ENCODE results near the gene VSNL1.

Gene VSNL1

GRCh38 chr2:17584689-17585088, 44.2 kb downstream of the VSNL1 start:
- no peak for DNase-seq

- no peak for DNase-seq
Observed at GRCh38 chr2:17587469-17587868, 47.0 kb downstream of the VSNL1 start.

- DNase-seq = no peak
Observed at GRCh38 chr2:17588031-17588430, 47.5 kb downstream of the VSNL1 start.

- no peak for DNase-seq
Observed at GRCh38 chr2:17589406-17590035, 49.0 kb downstream of the VSNL1 start.

GRCh38 chr2:17590342-17590911, 49.9 kb downstream of the VSNL1 start:
- DNase-seq = no peak

GRCh38 chr2:17591846-17592245, 51.4 kb downstream of the VSNL1 start:
- no peak for DNase-seq

GRCh38 chr2:17592731-17593409, 52.4 kb downstream of the VSNL1 start:
- DNase-seq = no peak

GRCh38 chr2:17593445-17593840, 52.9 kb downstream of the VSNL1 start:
- no peak for DNase-seq

GRCh38 chr2:17593841-17594491, 53.5 kb downstream of the VSNL1 start:
- DNase-seq = no peak

- DNase-seq = no peak
Observed at GRCh38 chr2:17594533-17595401, 54.3 kb downstream of the VSNL1 start.

- no peak for DNase-seq
Observed at GRCh38 chr2:17599617-17600016, 59.1 kb downstream of the VSNL1 start.

GRCh38 chr2:17600556-17601204, 60.2 kb downstream of the VSNL1 start:
- no peak for DNase-seq

GRCh38 chr2:17604050-17604449, 63.6 kb downstream of the VSNL1 start:
- no peak for DNase-seq

- no peak for DNase-seq
Observed at GRCh38 chr2:17605696-17606095, 65.2 kb downstream of the VSNL1 start.

GRCh38 chr2:17606851-17607250, 66.4 kb downstream of the VSNL1 start:
- DNase-seq = no peak

GRCh38 chr2:17607379-17607778, 66.9 kb downstream of the VSNL1 start:
- DNase-seq = no peak

- no peak for DNase-seq
Observed at GRCh38 chr2:17608251-17608650, 67.8 kb downstream of the VSNL1 start.

GRCh38 chr2:17610521-17610920, 70.0 kb downstream of the VSNL1 start:
- DNase-seq = no peak

- DNase-seq = no peak
Observed at GRCh38 chr2:17611036-17611435, 70.5 kb downstream of the VSNL1 start.

- no peak for DNase-seq
Observed at GRCh38 chr2:17614174-17614930, 73.9 kb downstream of the VSNL1 start.

GRCh38 chr2:17615147-17615546, 74.7 kb downstream of the VSNL1 start:
- no peak for DNase-seq

All from left hindlimb (tissue), 1 donor.